Measurements from ENCODE around the gene RSPO4. TPM values are rescaled to one million over a fixed set of nuclear protein-coding genes. Genes with fewer than 3 reads are reported as not detected.

The RSPO4 gene
- total RNA-seq, 1 experiment from 2014 or later, result 0.82 TPM

DNA sequence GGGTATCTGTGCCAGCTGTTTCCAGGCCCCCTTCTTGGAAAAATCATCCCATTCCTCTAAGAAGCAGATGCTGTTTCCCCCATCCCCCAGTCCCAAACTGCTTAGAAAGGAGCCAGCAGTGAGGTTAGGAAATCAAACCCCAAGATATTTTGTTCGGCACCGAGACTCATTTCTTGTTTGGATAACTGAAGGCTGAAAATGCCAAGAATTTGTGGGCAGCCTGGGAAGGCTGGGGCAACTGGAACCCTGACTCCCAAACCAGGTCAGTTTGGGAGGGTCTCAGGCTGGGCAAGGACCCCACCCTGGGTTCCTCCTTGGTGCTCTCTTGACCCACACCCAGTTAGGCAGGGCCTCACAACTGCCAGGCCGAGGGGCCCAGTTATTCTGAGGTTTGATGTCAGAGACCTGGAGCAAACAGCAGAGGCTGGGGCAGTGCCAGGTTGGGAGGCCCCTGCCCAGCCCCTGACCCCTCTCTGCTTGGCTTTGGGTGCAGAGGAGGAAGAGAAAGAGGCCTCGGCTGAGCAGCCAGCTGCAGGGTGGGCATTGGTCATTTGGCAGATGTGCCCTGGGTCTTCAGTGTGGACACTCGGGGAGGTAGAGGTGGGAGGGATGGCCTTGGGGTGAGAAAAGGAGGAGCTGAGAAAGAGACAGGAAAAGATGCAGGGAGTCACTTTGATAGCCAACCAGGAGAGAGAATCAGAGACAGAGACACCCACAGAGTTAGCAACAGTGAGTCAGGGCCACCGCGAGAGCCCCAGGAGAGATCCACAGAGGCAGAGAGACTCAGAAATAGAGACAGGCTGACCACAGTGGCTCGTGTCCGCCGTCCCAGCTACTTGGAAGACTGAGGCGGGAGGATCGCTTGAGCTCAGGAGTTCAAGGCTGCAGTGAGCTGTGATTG lies 91.0 kb downstream of the RSPO4 start:
- no peak overlapping the region for H3K4me3 ChIP-seq
- no peaks in the 10 kb centered on the region for H3K36me3 ChIP-seq
- H3K27me3 ChIP-seq, result no peaks in the 10 kb centered on the region
- no peaks in the 10 kb centered on the region for H3K9me3 ChIP-seq
- DNase-seq, result no peak

DNA sequence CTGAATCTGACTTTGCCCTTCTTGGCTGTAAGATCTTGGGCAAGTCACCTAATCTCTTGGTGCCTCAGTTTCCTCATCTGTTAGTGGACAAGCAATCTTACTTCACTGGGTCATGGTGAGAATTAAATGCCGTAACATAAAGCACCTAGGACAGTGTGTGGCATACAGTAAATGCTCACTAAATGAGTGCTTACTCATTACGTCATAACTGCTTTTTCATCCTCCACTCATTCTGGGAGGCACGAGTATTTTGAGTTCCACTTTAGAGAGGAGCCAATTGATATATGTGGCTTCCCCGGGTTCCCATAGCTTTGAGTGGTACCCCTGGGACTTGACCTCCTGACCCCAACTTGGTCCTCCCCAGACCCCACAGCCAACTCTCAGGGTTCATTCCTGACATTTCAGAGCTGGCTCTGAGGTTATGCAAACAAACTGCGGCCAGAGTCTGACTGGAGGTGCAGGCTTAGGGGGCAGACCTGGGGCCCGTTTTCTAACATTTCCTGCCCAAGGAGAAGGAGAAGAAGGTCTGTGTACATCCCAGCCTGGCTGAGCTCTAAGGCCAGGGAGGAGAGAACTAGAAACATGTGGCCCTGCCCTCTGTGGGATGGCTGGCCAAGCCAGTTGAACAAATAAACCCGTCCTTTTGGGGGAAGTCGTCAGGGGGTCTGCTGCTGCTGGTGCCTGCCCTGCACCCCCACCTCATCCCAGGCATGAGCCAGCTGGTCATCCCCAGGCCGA lies 91.8 kb downstream of the RSPO4 start:
- Histone ChIP-seq H3K4me3 (no peak overlapping the region), H3K27me3 (no peaks in the 10 kb centered on the region), H3K36me3 (no peaks in the 10 kb centered on the region), H3K9me3 (no peaks in the 10 kb centered on the region)
- DNase-seq, result no peak

DNA sequence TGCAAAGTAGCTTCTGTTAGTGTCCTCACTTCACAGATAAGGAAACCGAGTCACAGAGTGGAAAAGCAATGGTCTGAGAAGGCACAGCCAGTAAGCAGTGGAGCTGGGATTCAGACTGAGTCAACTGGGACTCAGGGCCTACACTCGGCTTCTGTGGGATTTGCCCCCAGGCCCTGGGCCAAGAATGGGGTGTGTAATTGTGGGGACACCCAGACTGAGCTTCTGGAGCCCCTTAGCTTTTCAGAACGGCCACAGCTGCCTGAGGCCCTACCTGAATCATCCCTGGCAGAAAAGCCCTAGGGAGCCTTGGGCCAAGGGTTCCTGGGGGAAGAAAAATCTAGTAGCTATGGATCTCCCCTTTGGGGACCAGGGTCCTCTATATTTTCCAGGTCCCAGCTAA lies 92.5 kb downstream of the RSPO4 start:
- no peaks in the 10 kb centered on the region for H3K9me3 ChIP-seq
- no peaks in the 10 kb centered on the region for H3K36me3 ChIP-seq
- no peak overlapping the region for H3K4me3 ChIP-seq
- H3K27me3 ChIP-seq, result no peaks in the 10 kb centered on the region
- DNase-seq, result no peak

Other genes with a start within 250 kb of the RSPO4 start
- gene SLC52A3, start 233.8 kb downstream of the RSPO4 start, total RNA-seq (2014; rRNA removed; shearing (Covaris generic); ENCODE audit: low replicate concordance), result not detected in 2 replicates
- gene FAM110A, start 168.6 kb downstream of the RSPO4 start, total RNA-seq (2014; rRNA removed; shearing (Covaris generic); ENCODE audit: low replicate concordance), result 3.9 and 4.6 TPM in 2 replicates
- gene ANGPT4, start 86.0 kb downstream of the RSPO4 start, total RNA-seq (2014; rRNA removed; shearing (Covaris generic); ENCODE audit: low replicate concordance), result not detected in 2 replicates
- gene PSMF1, start 116.3 kb upstream of the RSPO4 start, total RNA-seq (2014; rRNA removed; shearing (Covaris generic); ENCODE audit: low replicate concordance), result 41.6 and 62.5 TPM in 2 replicates
- not detected in 2 replicates for gene TMEM74B, start 182.7 kb upstream of the RSPO4 start, total RNA-seq (2014; rRNA removed; shearing (Covaris generic); ENCODE audit: low replicate concordance)
- not detected in 2 replicates for gene C20orf202, start 201.1 kb upstream of the RSPO4 start, total RNA-seq (2014; rRNA removed; shearing (Covaris generic); ENCODE audit: low replicate concordance)
- gene RAD21L1, start 223.7 kb upstream of the RSPO4 start, total RNA-seq (2014; rRNA removed; shearing (Covaris generic); ENCODE audit: low replicate concordance), result 0.10 and 2.4 TPM in 2 replicates

All from MG63 (cell line).